HEK293 (cell line): ENCODE data around the gene PDGFD.

Experiments
- EGR2 ChIP-seq: fragments of 450-650 bp; formaldehyde crosslinking; IDR thresholded peaks from 2 replicates; pipeline ENCODE4 v1.5.1; 2016; ENCODE audit warnings: low read depth, missing biosample characterization, missing genetic modification characterization
- RBAK ChIP-seq: fragments of 450-650 bp; formaldehyde crosslinking; IDR thresholded peaks from 2 replicates; pipeline ENCODE4 v1.5.1; 2016; ENCODE audit warnings: missing biosample characterization, missing genetic modification characterization
- ZNF274 ChIP-seq, 2 experiments: fragments of 200-500 bp in 1 of 2; fragments of 450-650 bp in 1 of 2; sonication (Bioruptor generic) in 1 of 2; formaldehyde crosslinking in 1 of 2; IDR thresholded peaks; 2 replicates each; pipeline versions ENCODE4 v1.5.1 to v1.6.1; 2014 to 2016; ENCODE audit warnings: borderline replicate concordance in 1 of 2, inconsistent platforms in 1 of 2, low read length in 1 of 2, missing biosample characterization in 1 of 2, missing genetic modification characterization in 1 of 2
- ZNF629 ChIP-seq: fragments of 450-650 bp; formaldehyde crosslinking; IDR thresholded peaks from 2 replicates; pipeline ENCODE4 v1.5.1; 2017; ENCODE audit warnings: missing biosample characterization, missing genetic modification characterization

DNA sequence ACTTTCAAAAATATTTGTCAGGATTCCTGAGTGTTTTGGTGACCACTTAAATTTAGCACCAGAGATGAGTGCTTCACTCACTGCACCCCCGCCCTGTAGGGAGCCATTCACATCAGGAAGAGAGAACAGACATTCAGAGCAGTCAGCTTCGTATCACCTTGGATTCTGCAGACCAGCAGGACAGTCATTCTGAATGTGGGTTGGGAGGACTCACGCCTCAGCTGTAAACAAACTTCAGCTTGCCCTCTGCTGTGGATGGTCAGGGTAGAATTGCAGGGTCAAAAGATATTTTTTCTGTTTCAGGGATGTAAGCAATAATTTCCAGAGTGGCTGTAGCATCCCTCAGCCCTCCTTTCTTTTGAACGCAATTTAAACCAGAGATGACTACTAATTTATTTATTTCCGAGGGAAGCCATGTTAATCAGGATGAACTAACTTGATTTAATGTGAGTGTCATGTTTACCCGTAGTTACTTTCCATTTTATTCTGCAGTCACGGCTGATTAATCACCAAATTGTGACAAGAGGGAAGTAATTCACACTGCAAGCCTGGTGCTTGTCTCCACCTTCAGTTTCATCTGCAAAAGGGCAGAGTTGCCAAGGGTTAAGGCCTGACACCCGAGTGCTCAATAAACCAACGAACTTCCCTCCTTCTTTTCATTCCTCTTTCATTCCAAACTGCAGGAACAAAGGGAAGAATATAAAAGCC, 301.7 kb downstream of the PDGFD start:
- TF ChIP-seq ZNF274 (IDR thresholded peaks at IDR 0.05; ENCODE audit: low read length), result no peak
- no peak for TF ChIP-seq ZNF274 (tag by site-specific recombination; IDR thresholded peaks at IDR 0.05; ENCODE audit: borderline replicate concordance)
- TF ChIP-seq ZNF629 (tag by site-specific recombination), result no peak
- TF ChIP-seq EGR2, result no peak
- no peak for TF ChIP-seq RBAK (tag by site-specific recombination)
